ENCODE results near the gene AKAP13. TPM values are rescaled to one million over a fixed set of nuclear protein-coding genes. Genes with fewer than 3 reads are reported as not detected.

The AKAP13 gene
- total RNA-seq, 1 experiment from 2014 or later = 54.5 TPM

- Histone ChIP-seq H3K9me3 (ENCODE audit: low read depth, low read length, poor library complexity, severe bottlenecking) (no peaks in the 10 kb centered on the region), H3K36me3 (ENCODE audit: insufficient read depth, low read length, poor library complexity, severe bottlenecking) (no peaks in the 10 kb centered on the region), H3K4me3 (ENCODE audit: low read depth, low read length, poor library complexity, severe bottlenecking) (no peak overlapping the region), H3K27ac (ENCODE audit: low read depth, low read length, poor library complexity, severe bottlenecking) (no peak overlapping the region), H3K27me3 (replicated peaks; ENCODE audit: insufficient read depth, low read depth, low read length, poor library complexity) (no peaks in the 10 kb centered on the region), H3K4me1 (ENCODE audit: insufficient read depth, low read length, poor library complexity, severe bottlenecking) (peaks cover 5% of the 10 kb centered on the region)
- TF ChIP-seq CTCF (conservative IDR thresholded peaks at IDR 0.05; ENCODE audit: low read depth, low read length) (no peak), EZH2 (IDR thresholded peaks at IDR 0.05; ENCODE audit: borderline replicate concordance, low read depth, low read length, poor library complexity, severe bottlenecking) (no peak)
- BruUV-seq (replicated peaks) = no TSS peak
- POLR2A ChIA-PET (ENCODE audit: low non-redundant PET) = no interaction called here
- intact Hi-C loops (cut with micrococcal nuclease; ENCODE audit: unreplicated experiment) = no loop called here
- CTCF ChIA-PET = no interaction called here
- no peak for DNase-seq (ENCODE audit: low spot score)
Observed at GRCh38 chr15:85545185-85545584, 164.8 kb downstream of the AKAP13 start.

GRCh38 chr15:85545752-85546151 is 165.3 kb downstream of the AKAP13 start:
- H3K9me3 ChIP-seq (ENCODE audit: low read depth, low read length, poor library complexity, severe bottlenecking) = no peaks in the 10 kb centered on the region
- H3K27ac ChIP-seq (ENCODE audit: low read depth, low read length, poor library complexity, severe bottlenecking) = no peak overlapping the region
- no peak overlapping the region for H3K4me3 ChIP-seq (ENCODE audit: low read depth, low read length, poor library complexity, severe bottlenecking)
- POLR2A ChIA-PET (ENCODE audit: low non-redundant PET) = interaction anchor here (0.6 kb wide), 1 partner anchor 17 kb away, joined by 4 read pairs; no protein-coding TSS in a partner anchor
- no peak for TF ChIP-seq CTCF (conservative IDR thresholded peaks at IDR 0.05; ENCODE audit: low read depth, low read length)
- TF ChIP-seq EZH2 (IDR thresholded peaks at IDR 0.05; ENCODE audit: borderline replicate concordance, low read depth, low read length, poor library complexity, severe bottlenecking) = no peak
- H3K27me3 ChIP-seq (replicated peaks; ENCODE audit: insufficient read depth, low read depth, low read length, poor library complexity) = no peaks in the 10 kb centered on the region
- no peaks in the 10 kb centered on the region for H3K36me3 ChIP-seq (ENCODE audit: insufficient read depth, low read length, poor library complexity, severe bottlenecking)
- H3K4me1 ChIP-seq (ENCODE audit: insufficient read depth, low read length, poor library complexity, severe bottlenecking) = peaks cover 5% of the 10 kb centered on the region
- intact Hi-C loops (cut with micrococcal nuclease; ENCODE audit: unreplicated experiment) = no loop called here
- no TSS peak for BruUV-seq (replicated peaks)
- no peak for DNase-seq (ENCODE audit: low spot score)
- CTCF ChIA-PET = no interaction called here

GRCh38 chr15:85547386-85547785 is 167.0 kb downstream of the AKAP13 start:
- ChIA-PET CTCF (no interaction called here), POLR2A (ENCODE audit: low non-redundant PET) (no interaction called here)
- H3K27me3 ChIP-seq (replicated peaks; ENCODE audit: insufficient read depth, low read depth, low read length, poor library complexity) = no peaks in the 10 kb centered on the region
- H3K4me3 ChIP-seq (ENCODE audit: low read depth, low read length, poor library complexity, severe bottlenecking) = no peak overlapping the region
- peaks cover 5% of the 10 kb centered on the region for H3K4me1 ChIP-seq (ENCODE audit: insufficient read depth, low read length, poor library complexity, severe bottlenecking)
- intact Hi-C loops (cut with micrococcal nuclease; ENCODE audit: unreplicated experiment) = no loop called here
- H3K9me3 ChIP-seq (ENCODE audit: low read depth, low read length, poor library complexity, severe bottlenecking) = no peaks in the 10 kb centered on the region
- H3K27ac ChIP-seq (ENCODE audit: low read depth, low read length, poor library complexity, severe bottlenecking) = no peak overlapping the region
- H3K36me3 ChIP-seq (ENCODE audit: insufficient read depth, low read length, poor library complexity, severe bottlenecking) = no peaks in the 10 kb centered on the region
- TF ChIP-seq EZH2 (IDR thresholded peaks at IDR 0.05; ENCODE audit: borderline replicate concordance, low read depth, low read length, poor library complexity, severe bottlenecking) (no peak), CTCF (conservative IDR thresholded peaks at IDR 0.05; ENCODE audit: low read depth, low read length) (no peak)
- BruUV-seq (replicated peaks) = no TSS peak
- no peak for DNase-seq (ENCODE audit: low spot score)

Data from A673 (cell line).